ENCODE measurements around the gene BEND4.
"Not testable (repeated sequence)": the region's sequence is repeated elsewhere in the genome, so short reads cannot be mapped to it uniquely, and the experiment has no call there.

BEND4 gene

DNA sequence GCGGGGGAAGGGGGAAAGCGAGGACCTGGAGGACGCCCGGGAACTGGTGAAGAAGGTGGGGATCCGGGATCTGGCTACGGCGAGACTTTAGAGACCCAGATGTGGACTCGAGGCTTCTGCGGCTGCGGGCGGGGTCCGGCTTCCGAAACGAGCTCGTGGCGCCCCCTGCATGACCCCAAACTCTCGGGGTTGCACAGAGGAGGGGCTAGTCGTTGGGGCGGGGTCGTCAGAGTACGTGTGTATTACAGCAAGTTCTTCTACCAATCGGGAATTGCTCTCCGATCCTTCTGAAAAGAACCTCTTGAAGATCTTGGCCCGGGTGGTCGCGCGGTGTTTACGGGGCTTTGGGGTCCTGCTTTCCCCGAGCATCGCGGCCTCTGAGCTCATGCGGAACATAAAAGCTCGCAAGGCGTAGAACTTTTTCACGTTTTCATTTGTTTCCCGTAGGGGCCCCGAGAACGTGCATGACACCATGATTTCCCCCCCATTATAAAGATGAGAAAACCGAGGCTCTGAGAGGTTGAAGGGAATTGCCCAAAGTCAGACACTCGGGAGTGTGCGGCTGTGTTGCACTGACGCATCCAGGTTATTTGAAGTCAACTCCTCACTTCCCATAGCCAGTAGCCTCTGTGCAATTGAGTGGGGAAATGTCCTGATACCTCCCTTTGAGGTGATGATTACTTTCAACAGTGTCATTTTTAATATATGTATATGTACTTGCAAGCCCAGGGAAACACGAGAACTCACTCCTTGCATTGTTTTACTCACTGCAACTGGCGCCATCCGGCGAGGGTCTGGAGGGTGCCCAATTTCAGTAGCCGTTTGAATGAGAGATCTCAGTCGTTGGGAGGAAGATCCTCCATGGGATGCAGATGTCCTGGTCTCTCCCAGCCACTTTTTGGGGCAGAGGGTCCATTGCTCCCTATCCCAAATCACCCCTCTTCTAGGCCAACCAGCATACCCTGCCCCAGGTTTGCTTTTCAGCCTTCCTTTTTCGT, at the start of gene BEND4:
BEND4 (minus strand) TSS at position 149 of the 998 bp plus-strand sequence. CDS start 512 bp downstream, outside the sequence.
- DNase-seq = peak; percentile 42

DNA sequence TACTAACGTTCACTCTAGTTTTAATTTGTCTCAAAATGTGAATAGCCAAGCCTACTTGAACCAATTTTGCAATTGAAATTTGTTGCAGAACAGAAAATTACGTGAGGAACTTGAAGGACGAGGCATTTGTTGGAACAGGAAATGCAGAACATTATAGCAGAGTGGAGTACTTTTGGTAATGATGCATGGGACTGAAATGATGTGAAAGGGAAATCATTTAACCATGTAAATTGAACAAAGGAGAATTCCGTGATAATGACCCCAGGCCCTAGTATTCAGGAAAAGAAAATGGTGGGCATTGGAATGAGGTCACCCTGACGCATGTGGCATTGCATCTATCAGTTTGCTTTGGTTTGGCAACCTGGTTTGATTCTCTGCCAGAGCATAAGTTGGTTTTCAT, 44.9 kb upstream of the BEND4 start:
- DNase-seq = no peak

DNA sequence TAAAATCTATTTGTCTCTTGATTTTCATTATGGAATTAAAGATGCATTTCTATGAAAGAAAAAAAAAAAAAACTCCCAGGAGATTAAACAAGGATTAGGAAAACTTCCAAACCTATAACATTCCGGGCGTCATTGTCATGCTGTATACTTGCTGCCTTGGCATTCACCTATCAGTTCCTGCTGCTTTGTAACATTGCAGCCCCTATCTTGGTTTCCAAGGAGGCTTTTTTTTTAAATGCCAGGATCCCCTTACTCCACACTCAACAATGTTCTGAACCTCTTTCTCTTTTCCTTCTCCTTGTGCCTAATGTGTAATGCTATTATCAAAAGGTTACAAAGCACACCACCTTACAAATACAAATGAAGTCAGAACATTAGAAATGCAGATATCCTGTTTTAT, 20.5 kb upstream of the BEND4 start:
- DNase-seq = no peak

DNA sequence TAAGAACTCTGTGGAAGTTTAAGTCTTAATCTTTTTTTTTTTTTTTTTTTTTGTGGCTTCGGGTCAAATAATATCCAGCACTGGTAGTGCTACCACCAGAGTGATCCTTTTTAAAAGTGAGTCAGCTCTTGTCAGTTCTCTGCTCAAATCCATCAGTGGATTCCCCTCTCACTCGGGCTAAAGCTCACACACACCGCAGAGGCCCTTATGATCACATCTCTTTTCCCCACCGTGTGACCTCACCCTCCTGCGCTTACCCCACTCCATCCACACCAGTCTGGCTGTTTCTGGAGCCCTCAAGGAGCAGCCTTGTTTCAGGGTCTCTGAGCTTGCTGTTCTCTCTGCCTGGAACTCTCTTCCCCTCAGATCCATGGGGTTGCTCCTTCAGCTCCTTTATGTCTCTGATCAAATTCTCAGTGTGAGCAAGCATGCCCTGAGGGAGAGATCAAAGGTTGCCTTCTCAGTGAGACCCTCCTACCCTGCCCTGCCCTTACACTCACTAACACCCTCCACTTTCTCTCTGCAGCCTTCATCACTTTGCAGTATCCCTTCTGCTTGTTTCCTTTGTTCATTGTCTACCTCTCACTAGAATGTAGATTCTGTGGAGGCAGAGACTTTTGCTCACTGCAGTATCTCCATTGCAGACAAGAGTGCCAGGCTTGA, 19.8 kb upstream of the BEND4 start:
- no peak for DNase-seq

DNA sequence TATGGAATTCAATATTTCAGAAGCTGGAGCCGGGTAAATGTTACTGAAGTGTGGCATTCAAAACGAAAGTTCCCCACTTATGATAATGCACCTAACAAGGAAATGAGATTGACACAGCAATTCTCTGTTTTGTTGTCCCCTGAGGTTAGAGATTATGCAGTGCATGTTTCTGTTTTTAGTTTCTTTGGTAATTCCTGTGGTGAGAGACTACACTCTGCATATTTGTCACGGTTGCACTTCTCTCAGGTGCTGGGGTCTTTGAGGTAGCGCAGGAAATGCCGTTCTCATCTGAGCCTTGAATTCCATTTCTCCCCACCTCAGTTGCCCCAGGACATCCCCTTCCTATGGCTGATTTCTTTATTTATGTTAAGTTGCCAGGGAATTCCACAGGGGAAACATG, 15.3 kb upstream of the BEND4 start:
- DNase-seq = no peak

DNA sequence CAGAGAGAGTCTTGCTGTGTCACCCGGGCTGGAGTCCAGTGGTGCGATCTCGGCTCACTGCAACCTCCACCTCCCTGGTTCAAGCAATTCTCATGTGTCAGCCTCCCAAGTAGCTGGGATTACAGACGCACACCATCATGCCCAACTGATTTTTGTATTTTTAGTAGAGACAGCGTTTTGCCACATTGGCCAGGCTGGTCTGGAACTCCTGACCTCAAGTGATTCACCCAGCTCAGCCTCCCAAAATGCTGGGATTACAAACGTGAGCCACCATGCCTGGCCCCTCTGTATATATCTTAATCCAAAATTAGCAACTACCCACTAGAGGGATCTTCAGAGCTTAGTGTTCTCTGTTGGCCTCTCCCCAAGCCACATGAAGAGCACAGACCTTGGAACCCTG, 13.7 kb upstream of the BEND4 start:
- not testable (repeated sequence) for DNase-seq

DNA sequence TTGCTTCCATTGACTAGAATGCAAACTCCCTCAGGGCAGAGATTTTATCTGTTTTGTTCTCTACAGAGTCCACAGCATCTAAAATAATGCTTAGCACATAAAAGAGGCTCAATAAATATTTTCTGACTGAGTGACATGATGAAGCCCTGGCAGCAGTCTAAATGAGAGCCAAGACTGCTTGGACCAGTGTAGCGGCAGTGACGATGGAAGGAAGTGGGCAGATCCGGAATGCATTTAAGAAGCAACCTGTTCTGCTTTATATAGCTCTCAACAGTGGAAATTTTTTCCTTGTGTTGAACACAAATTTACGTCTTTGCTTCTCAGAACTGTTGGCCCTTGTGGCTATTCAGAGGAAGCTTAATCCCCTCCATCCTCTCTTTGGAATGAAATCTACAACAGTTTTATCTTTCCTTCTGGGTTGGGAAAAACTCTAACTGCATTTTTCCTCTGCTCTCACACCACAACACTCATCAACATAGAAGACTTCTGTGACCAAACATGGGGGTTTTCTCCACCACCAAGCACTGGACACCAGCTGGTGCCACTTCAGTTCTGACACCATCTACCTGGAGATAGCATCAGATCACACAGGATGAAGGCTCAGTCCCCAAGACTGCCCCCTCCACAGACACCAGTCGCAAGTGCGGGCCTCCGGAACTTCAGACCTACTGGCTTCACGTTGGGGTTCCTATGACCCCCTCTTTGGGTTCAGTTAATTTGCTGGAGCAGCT, 7.0 kb upstream of the BEND4 start:
- DNase-seq = no peak

DNA sequence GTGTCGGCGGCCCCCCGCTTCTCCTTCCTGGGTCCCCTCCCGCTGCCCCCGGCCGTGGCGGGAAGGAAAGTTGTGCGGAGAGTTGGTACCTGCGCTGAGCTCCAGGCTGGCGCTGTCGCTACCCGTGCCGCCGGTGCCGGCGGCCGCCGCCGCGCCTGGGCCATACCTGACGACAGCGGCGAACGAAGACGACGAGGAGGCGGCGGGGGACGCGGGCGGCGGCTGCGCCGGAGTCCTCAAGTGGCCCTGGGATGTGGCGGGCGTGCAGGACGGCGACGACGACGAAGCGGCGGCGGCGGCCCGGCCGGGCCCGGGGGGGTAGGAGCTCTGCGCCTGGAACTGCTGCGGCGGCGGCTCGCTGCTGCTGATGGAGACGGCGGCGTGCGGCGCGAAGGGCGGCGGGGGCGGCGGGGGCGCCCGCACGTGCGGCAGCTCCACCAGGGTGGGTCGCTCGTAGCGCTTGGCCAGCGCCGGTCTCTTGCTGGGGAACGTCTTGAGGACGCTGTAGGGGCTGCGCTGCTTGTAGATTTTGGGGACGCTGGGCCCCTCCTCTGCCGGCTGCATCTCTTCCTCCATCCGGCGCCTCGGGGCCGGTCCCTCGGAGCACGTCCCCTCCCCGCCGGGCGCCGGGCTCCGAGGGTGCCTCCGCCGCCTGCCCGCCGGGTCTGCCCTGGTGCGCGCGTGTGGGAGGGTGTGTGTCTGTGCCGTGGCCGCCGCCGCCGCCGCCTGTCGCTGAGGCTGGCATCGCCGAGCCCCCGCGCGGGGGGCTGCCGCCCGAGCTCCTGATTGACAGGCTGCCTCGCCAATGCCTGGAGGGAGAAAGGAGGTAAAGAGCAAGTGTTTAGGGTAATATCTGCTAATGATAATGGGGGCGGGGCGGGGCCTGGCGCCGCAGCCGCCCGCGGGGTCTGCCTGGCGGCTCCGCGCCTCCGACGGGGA, 618 bp downstream of the BEND4 start:
- peak; percentile 67 for DNase-seq

DNA sequence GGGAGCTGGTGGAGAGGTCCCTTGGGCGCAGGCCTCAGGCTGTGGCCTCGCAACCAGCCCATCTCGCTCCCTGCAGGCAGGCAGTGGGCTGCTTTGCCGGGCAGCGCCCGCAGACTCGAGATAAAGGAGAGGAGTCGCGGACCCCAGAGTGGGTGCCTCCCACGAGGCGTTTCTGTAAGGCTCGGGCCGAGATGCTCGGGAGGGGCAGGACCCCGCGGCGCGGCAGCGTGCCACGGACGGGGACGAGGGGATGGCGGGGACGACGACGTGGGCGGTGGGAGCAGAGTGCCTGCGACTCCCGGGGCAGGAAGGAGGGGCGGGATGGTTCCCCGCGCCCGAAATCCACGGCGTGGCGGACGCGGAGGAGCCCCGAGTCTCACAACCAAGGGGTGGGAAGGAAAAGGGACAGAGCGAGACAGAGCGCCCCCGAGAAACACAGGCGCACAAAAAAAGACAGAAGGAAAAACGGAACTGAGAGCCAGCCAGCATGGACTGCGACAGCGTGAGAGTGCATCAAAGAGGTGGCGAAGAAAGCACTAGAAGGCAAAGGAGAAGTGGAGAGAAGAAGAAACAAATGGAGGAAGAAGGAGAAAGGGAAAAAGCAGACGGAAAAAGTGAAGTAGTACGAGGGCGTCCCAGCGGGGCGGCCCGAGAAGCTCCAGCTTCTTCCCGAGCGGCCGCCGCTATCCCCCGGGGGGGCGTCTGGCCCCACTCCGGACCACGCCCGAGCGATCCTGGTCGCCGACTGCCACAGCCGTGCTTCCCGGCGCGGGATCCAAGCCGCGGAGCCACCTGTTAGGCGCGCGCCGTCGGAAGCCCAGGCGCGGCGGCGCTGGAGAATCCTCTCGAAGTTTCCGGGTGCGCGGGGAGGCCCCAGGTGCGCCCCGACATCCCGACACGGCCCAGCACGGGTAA, 1.5 kb downstream of the BEND4 start:
- DNase-seq = peak; percentile 49

DNA sequence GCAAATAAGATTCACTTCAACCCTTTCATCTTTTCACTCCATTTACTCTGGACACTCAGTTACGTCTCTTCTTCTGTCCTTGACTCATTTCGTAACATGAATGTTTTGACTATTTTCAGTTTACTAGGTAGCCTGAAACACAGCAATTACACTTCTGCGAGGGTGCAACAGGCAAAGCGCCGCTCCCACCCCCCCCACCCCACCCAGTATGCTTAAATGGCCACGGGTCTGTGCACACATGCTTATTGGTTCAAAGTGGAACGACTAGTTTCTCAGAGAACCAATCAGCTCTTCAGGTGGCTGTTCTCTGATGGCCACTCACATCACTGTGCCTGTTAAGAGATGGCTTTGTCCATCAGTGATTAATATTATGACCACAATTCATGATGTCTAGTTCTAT, 3.5 kb downstream of the BEND4 start:
- DNase-seq = no peak

DNA sequence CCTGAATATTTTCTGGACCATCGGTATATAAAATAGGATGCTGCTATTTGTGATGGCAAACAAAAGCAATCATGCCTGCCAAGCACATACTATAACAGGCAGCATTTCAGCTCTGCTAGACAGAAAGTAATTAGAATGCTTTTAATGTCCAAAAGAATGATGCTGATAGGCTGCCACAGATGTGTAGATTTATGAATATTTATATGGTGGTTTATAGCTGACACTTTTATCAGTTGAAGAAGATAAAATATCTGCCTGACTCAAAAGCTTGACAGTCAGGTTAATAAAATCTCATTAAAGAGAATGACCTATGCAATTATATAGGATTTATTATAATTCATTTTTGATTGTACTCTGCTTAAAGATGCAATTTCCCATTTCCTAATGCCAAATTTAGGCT, 4.0 kb downstream of the BEND4 start:
- DNase-seq = no peak

DNA sequence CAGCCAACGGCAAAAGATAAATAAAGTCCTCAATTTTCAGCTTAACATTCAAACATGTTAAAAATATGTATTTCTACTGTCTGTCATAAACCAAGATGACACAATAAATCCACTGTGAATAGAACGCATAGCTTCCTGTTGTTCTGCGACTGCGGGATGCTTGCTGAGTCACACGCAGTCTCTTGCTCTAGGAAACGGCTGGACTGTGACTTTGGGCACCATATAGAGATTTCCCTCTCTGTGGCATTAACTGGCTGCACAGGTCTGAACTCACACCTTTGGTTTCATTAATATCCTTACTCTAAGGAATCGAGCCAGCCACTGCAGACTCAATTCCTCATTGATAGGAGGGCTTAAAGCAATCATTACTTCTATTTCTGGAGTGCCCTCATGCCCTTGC, 8.4 kb downstream of the BEND4 start:
- peak; percentile 11 for DNase-seq

DNA sequence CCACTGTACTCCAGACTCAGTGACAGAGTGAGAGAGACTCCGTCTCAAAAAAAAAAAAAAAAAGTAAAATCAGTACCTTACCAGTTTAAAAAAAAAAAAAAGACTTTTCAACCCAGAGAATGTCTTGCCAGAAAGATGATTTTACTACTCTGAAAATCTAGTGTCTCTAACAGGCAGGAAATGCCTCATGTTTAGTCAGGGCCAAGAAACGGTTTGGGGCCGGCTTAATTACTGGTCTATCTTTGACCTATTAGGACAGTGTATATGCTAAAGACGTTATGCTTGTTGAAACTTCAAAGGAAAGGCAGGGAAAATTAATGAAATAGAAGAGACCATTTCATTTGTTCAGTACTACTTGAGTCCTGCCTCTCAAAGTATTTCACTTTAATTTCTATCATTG, 9.9 kb downstream of the BEND4 start:
- DNase-seq = no peak

DNA sequence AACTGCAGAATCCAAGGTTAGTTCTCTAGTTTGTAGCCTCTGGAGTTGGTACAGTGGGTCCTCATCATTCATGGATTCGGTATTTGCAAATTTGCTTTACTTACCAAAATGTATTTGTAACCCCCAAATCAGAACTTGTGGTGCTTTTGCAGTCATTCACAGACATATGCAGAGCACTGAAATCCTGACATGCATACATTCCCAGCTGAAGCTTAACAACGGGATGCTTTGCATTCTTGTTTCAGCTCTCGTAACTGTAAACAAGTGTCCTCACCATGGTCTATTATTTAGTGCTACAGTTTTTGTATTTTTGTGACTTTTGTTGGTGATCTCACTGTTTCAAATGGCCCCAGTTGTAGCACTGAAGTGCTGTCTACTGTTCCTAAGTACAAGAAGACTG, 16.1 kb downstream of the BEND4 start:
- DNase-seq = no peak

DNA sequence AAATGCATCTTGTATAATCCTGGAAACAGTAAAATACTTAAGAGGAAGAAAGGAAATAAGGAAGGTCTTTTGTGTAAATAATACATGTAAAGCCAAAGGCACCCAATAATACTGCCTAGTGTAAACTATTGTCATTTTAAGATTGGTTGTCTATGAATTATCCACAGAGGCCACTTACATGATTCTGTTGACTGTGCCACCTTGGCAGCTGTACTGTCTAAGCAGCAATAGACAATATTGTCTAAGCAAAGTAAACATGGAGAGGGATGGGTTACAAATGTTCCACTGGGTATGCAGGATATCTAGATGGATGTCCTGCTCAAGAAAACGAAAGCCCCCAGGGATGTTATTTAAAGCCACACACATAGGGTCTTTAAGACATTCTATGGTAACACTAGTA, 19.4 kb downstream of the BEND4 start:
- DNase-seq = no peak

DNA sequence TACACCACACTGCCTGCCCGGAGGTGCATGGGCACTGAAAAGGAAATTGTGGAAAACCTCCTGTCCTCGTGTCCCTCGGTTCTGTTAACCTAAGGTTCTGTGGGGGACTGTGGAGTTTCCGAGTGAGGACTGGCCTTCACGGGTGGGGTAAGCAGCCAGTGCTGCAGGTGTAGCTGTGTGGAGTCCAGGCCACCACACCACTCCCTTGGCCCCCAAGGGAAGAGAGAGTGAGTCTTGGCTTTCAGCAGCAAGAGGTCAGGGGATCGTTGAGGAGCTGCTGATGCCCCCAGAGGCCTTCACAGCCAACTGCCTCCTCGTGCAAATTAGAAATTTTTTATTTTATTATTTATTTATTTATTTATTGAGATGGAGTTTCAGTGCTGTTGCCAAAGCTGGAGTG, 20.4 kb downstream of the BEND4 start:
- no peak for DNase-seq

DNA sequence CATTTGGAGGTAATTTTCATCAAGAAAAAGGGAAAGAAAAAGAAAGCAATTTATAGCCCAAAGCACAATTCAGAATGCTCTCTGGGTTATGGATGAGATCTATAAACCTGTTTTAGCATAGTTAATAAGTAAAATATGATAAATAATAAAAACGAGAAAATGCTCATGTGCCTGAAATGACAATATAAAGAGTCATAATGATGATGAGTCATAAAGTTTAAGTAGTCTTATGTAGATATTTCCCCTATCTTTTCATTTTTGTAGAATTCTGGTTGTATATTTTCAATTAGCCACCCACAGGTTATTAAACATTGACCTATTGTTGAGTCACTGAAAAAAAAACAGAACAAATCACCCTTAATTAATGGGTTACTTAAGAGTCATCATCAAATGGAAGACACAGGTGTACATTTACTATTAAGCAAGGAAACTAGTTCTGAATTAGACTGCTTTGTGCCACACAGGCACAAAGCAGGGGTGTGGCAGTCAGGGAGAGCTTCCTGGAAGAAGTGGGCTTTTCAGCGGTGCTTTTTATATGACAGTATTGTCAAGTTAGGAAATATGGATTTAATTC, 29.3 kb downstream of the BEND4 start:
- DNase-seq = no peak

DNA sequence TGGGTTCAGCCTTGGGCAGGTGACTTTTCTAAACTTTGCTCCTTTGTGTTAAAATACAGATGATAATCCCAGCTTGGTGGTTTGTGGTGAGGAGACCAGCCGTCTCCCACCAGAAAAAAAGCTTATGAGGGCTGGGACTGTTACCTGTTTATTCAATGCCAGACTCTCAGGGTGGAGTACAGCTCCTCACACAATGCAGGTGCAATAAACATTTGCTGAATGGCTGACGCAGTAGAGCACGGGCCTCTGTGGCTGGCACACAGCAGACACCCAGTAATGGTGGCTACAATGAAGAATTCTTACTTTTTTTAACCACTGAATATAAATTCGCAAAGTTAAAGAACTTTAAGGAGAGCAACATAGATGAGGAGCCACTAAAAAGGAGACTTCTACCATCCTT, 30.2 kb downstream of the BEND4 start:
- no peak for DNase-seq

DNA sequence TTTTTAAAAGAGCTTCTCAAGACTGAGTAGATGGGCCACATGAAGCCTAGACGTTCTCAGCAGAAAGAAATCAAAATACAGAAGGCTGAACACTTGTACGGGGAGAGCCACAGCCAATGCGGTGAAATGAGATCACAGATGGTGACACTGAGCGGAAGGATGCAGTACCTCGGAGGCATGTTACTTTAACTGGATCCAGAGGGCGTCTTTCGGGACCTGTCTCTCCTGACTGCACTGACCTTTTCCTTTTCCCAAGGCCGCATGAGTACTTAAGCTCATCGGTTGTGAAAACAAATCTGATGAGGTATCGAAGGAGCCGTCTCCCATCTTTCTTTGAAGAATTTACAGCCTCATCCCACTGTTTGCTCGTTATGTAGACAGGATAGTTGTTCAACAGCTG, 32.6 kb downstream of the BEND4 start:
- no peak for DNase-seq

DNA sequence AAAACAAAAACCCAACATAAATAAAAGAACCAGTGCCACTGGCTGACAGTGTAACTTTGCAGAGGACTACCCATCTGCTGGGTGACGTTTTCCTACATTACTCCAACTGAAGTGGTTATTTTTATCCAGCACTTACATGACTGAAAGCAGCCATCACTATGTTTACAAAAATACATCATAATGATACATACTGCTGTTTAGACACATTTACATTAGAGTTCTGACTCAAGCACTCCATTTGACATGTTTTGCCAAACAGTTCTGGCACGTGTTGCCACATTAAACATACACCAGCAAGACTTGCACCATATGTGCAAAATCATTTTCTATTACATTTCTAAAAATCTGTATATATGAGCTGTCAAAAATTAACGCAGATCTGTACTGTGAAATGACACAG, 39.6 kb downstream of the BEND4 start:
- DNase-seq = no peak

DNA sequence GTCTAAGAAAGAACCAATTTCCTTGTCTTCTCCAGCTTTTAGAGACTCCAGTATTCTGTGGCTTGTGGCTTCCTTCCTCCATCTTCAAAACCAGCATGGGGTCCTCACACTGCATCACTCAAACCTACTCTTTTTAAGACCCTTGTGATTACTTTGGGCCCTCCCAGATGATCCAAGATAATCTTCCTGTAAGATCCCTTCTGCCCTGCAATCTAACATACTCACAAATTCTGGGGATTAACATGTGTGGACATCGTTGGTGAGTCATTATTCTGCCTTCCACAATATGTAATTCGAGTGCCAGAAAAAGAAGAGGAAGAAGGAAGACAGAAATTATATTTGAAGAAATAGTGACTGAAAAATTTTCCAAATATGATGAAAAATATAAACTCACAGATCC, 47.9 kb downstream of the BEND4 start:
- DNase-seq = no peak
